Stomach (tissue), 9 donors: Measurements from ENCODE around the gene TLR5. TPM values are rescaled to one million over a fixed set of nuclear protein-coding genes. Genes with fewer than 3 reads are reported as not detected.

Source experiments
- DNase-seq, 2 donors: peaks; one replicate each; pipeline versions ENCODE4 v3.0.0 to v3.0.0-alpha.2; 2013 to 2019
- H3K27ac ChIP-seq, 5 donors: fragments of 200-600 bp in 4 of 5; sonication (generic) in 4 of 5; one replicate each; pipeline ENCODE4 v1.5.1; 2013 to 2019; ENCODE audit warnings: mild to moderate bottlenecking in 1 of 5, moderate library complexity in 1 of 5
- H3K27me3 ChIP-seq, 3 donors: fragments of 200-600 bp; sonication (generic); one replicate each; pipeline ENCODE4 v1.5.1; 2017 to 2019; ENCODE audit warnings: mixed run types in 1 of 3
- H3K36me3 ChIP-seq, 4 donors: fragments of 200-600 bp; sonication (generic); 1 replicate in 3 of 4; 2 replicates in 1 of 4; pipeline ENCODE4 v1.5.1; 2016 to 2019
- H3K4me1 ChIP-seq, 4 donors: fragments of 200-600 bp; sonication (generic); one replicate each; pipeline ENCODE4 v1.5.1; 2016 to 2019
- H3K4me3 ChIP-seq, 4 donors: fragments of 200-600 bp; sonication (generic) in 3 of 4; one replicate each; pipeline ENCODE4 v1.5.1; 2016 to 2019; ENCODE audit warnings: mild to moderate bottlenecking in 1 of 4
- H3K9me3 ChIP-seq, 4 donors: fragments of 200-600 bp; sonication (generic); one replicate each; pipeline ENCODE4 v1.5.1; 2016 to 2019
- CTCF ChIP-seq, 7 experiments: fragments of 450-650 bp in 4 of 7; fragments of 200-600 bp in 3 of 7; sonication (generic) in 3 of 7; IDR thresholded peaks; one replicate each; pipeline ENCODE4 v1.5.1; 2016 to 2019; ENCODE audit warnings: antibody characterized with exemption in 7 of 7, control low read depth in 2 of 7, mild to moderate bottlenecking in 1 of 7
- EP300 ChIP-seq: sonication (generic); formaldehyde crosslinking; IDR thresholded peaks from one replicate; pipeline ENCODE4 v1.6.1; 2017; ENCODE audit warnings: antibody characterized with exemption
- POLR2A ChIP-seq, 4 donors: fragments of 450-650 bp; IDR thresholded peaks; one replicate each; pipeline ENCODE4 v1.6.1; 2016; ENCODE audit warnings: antibody characterized with exemption in 4 of 4, control low read depth in 2 of 4, mild to moderate bottlenecking in 1 of 4, moderate library complexity in 1 of 4
- POLR2AphosphoS5 ChIP-seq, 3 donors: sonication (generic); formaldehyde crosslinking; IDR thresholded peaks; one replicate each; pipeline ENCODE4 v1.6.1; 2016; ENCODE audit warnings: antibody characterized with exemption in 3 of 3
- WGBS, 5 donors: extraction: QIAGEN DNeasy Blood & Tissue Kit in 3 of 5; methylation state at CpG; one replicate each; pipeline versions ENCODE4 v1.1.5 to v1.1.7; 2013 to 2018; 5-methylcytosine and 5-hydroxymethylcytosine counted together
- intact Hi-C: fragments of 100-400 bp; cut with DNase I; formaldehyde crosslinking; loops from one replicate; pipeline ENCODE4 v1.15.1; 2023; ENCODE audit warnings: low total_unique reads
- polyA plus RNA-seq, 3 donors: library from polyadenylated mRNA; stranded (reverse); fragments of 200-250 nt; gene quantifications; one replicate each; pipeline ENCODE4 v1.2.3, GENCODE V29; 2013
- total RNA-seq, 5 donors: library from RNA; depleted of rRNA; stranded (reverse); fragments of >200 nt; gene quantifications; one replicate each; pipeline versions ENCODE4 v1.1.0 to v1.2.3, GENCODE V29; 2014 to 2016
- donor health status: healthy with polysubstance abuse.
- donor health status: Bipolar disorder and iron deficiency.
- donor health status: healthy.

Gene TLR5
- total and polyA plus RNA-seq, 8 donors: 0.46 to 25.9 (median 4.0) TPM; not detected in 1

GRCh38 chr1:223153177-223154119 is 10.4 kb upstream of the TLR5 start:
- no peak for DNase-seq
- no peaks in the 10 kb centered on the region for H3K36me3 ChIP-seq
- H3K9me3 ChIP-seq: no peaks in the 10 kb centered on the region
- peak overlapping the region in 2 of 5 donors; percentile 68 to 74 for H3K27ac ChIP-seq
- WGBS, 5 donors: 67 to 80% (median 75%) methylated on average over 3 of the region's 3 CpGs
- intact Hi-C loops: no loop called here
- no peak overlapping the region for H3K4me3 ChIP-seq
- peaks cover 0 to 21% (median 7%) of the 10 kb centered on the region in 4 donors for H3K4me1 ChIP-seq
- no peaks in the 10 kb centered on the region for H3K27me3 ChIP-seq
- no peak for TF ChIP-seq CTCF (IDR thresholded peaks at IDR 0.05)
- no peak for TF ChIP-seq POLR2A (IDR thresholded peaks at IDR 0.05)
- no peak for TF ChIP-seq POLR2AphosphoS5 (IDR thresholded peaks at IDR 0.05)
- TF ChIP-seq EP300: no peak

- peak in 1 of 2 donors; percentile 42 for DNase-seq
- intact Hi-C loops: no loop called here
- no peaks in the 10 kb centered on the region for H3K27me3 ChIP-seq
Measured at GRCh38 chr1:223152399-223152798, 9.4 kb upstream of the TLR5 start.

GRCh38 chr1:223150443-223150842 is 7.4 kb upstream of the TLR5 start:
- intact Hi-C loops: no loop called here
- H3K4me1 ChIP-seq: peaks cover 0 to 21% (median 7%) of the 10 kb centered on the region in 4 donors
- 87 to 94% (median 89%) methylated on average over 5 of the region's 5 CpGs for WGBS, 5 donors

More at GRCh38 chr1:223152399-223152798, 9.4 kb upstream of the TLR5 start:
- Histone ChIP-seq H3K4me1 (peaks cover 0 to 21% (median 7%) of the 10 kb centered on the region in 4 donors), H3K4me3 (no peak overlapping the region), H3K9me3 (no peaks in the 10 kb centered on the region), H3K27ac (peak overlapping the region in 4 of 5 donors; percentile 40 to 74 (median 62)), H3K36me3 (no peaks in the 10 kb centered on the region)
- 30 to 54% (median 47%) methylated on average over 4 of the region's 4 CpGs for WGBS, 5 donors
- TF ChIP-seq POLR2AphosphoS5 (IDR thresholded peaks at IDR 0.05): peak in 1 of 3 donors; percentile 70
- TF ChIP-seq EP300: no peak

GRCh38 chr1:223147873-223148272 is 4.8 kb upstream of the TLR5 start:
- H3K36me3 ChIP-seq: no peaks in the 10 kb centered on the region
- no peak overlapping the region for H3K4me3 ChIP-seq
- no peak overlapping the region for H3K27ac ChIP-seq
- DNase-seq: no peak
- intact Hi-C loops: no loop called here
- no peak for TF ChIP-seq POLR2A (IDR thresholded peaks at IDR 0.05)
- TF ChIP-seq EP300: no peak
- no peak for TF ChIP-seq CTCF (IDR thresholded peaks at IDR 0.05)
- no peak for TF ChIP-seq POLR2AphosphoS5 (IDR thresholded peaks at IDR 0.05)
- no peaks in the 10 kb centered on the region for H3K9me3 ChIP-seq
- no peaks in the 10 kb centered on the region for H3K27me3 ChIP-seq
- peaks cover 13 to 28% (median 16%) of the 10 kb centered on the region in 4 donors for H3K4me1 ChIP-seq
- WGBS, 5 donors: 79 to 98% (median 92%) methylated on average over 3 of the region's 3 CpGs

More at GRCh38 chr1:223150443-223150842, 7.4 kb upstream of the TLR5 start:
- no peak for DNase-seq
- no peak overlapping the region for H3K4me3 ChIP-seq
- no peaks in the 10 kb centered on the region for H3K9me3 ChIP-seq
- H3K36me3 ChIP-seq: no peaks in the 10 kb centered on the region
- TF ChIP-seq POLR2AphosphoS5 (IDR thresholded peaks at IDR 0.05) (no peak), POLR2A (IDR thresholded peaks at IDR 0.05) (no peak), EP300 (no peak), CTCF (IDR thresholded peaks at IDR 0.05) (no peak)
- H3K27me3 ChIP-seq: no peaks in the 10 kb centered on the region
- no peak overlapping the region for H3K27ac ChIP-seq
